Memory B cell (primary cell): ENCODE data around the gene CBFA2T2.
"Not testable (repeated sequence)": the region's sequence is repeated elsewhere in the genome, so short reads cannot be mapped to it uniquely, and the experiment has no call there.

Experiments used
- ATAC-seq: fragments of 150-1000 bp; cut with Tn5 transposase; 2 replicates; pipeline ENCODE4 v1.10.0; 2021; ENCODE audit warnings: low read depth, mild to moderate bottlenecking, moderate library complexity
- DNase-seq, 2 donors: peaks; one replicate each; pipeline ENCODE4 v3.0.0; 2022; ENCODE audit warnings: low spot score in 2 of 2
- H3K27ac Mint-ChIP-seq: one replicate; pipeline ENCODE4 v1.8.0; 2022; ENCODE audit warnings: mild to moderate bottlenecking, moderate library complexity, mixed read lengths
- H3K27me3 Mint-ChIP-seq: one replicate; pipeline ENCODE4 v1.8.0; 2022; ENCODE audit warnings: mixed read lengths
- H3K36me3 Mint-ChIP-seq: one replicate; pipeline ENCODE4 v1.8.0; 2022; ENCODE audit warnings: mild to moderate bottlenecking, mixed read lengths
- H3K4me1 Mint-ChIP-seq: one replicate; pipeline ENCODE4 v1.8.0; 2022; ENCODE audit warnings: mixed read lengths
- H3K4me3 Mint-ChIP-seq: one replicate; pipeline ENCODE4 v1.8.0; 2022; ENCODE audit warnings: mild to moderate bottlenecking, moderate library complexity, mixed read lengths
- H3K9me3 Mint-ChIP-seq: one replicate; pipeline ENCODE4 v1.8.0; 2022; ENCODE audit warnings: mixed read lengths

Gene CBFA2T2

DNA sequence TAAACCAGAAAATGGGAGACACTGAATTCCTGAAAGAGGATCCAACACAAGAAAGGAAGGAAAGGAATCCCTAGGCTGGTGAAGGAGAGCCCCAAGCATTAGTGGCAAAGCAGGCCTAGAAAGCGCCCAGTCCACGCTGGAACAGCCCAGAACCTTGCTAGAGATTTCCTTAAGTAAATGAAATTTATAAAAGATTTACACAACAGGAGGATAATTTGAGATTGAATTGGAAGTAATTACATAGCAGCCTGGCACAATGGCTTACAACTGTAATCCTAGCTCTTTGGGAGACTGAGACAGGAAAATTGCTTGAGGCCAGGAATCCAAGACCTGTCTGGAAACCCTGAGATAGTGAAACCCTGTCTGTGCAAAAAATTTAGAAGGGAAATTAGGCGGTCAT lies 145.4 kb downstream of the CBFA2T2 start:
- H3K4me3 Mint-ChIP-seq, result no peak overlapping the region
- H3K9me3 Mint-ChIP-seq, result no peaks in the 10 kb centered on the region
- DNase-seq (no peak), ATAC-seq (no peak)
- H3K27me3 Mint-ChIP-seq, result no peaks in the 10 kb centered on the region
- no peaks in the 10 kb centered on the region for H3K4me1 Mint-ChIP-seq
- no peak overlapping the region for H3K27ac Mint-ChIP-seq
- H3K36me3 Mint-ChIP-seq, result peaks cover 29% of the 10 kb centered on the region

DNA sequence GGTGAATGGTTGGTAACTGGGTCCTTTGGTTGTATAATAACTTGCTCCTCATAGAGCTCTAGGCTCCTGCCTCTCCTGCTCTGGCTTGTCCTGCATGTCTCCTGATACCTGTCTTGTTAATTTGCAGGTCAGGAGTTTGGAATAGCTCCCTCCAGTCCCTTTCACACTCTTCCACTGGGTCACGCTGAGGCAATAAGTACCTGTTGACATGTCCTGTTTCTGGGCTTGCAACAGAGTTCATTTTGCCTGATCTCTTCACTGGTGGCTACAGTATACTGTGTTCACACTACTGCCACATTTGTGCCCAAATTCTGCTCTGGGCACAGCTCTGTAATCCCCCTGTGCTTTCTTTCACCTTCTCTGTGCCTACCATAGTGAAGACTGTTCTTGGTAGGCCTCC lies 146.9 kb downstream of the CBFA2T2 start:
- no peaks in the 10 kb centered on the region for H3K4me1 Mint-ChIP-seq
- H3K4me3 Mint-ChIP-seq, result no peak overlapping the region
- H3K27ac Mint-ChIP-seq, result no peak overlapping the region
- no peaks in the 10 kb centered on the region for H3K27me3 Mint-ChIP-seq
- H3K36me3 Mint-ChIP-seq, result peaks cover 23% of the 10 kb centered on the region
- ATAC-seq (no peak), DNase-seq (no peak)
- no peaks in the 10 kb centered on the region for H3K9me3 Mint-ChIP-seq

DNA sequence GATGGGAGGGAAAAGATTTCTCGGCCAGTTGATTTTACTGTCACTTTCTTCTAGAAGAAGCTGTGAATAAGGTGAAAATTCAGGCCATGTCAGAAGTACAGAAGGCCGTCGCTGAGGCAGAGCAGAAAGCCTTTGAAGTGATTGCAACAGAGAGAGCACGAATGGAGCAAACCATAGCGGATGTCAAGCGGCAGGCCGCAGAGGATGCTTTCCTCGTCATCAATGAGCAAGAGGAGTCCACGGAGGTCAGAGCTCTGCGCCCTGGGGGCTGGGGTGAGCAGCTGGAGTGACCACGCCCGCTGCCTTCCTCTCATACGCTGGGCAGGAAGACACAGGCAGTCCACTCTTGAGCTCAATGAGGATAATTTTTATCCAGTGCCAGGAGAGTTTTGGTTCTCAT lies 150.4 kb downstream of the CBFA2T2 start:
- ATAC-seq (no peak), DNase-seq (no peak)
- H3K4me3 Mint-ChIP-seq, result no peak overlapping the region
- H3K27ac Mint-ChIP-seq, result no peak overlapping the region
- H3K9me3 Mint-ChIP-seq, result no peaks in the 10 kb centered on the region
- H3K27me3 Mint-ChIP-seq, result no peaks in the 10 kb centered on the region
- peaks cover 23% of the 10 kb centered on the region for H3K36me3 Mint-ChIP-seq
- H3K4me1 Mint-ChIP-seq, result no peaks in the 10 kb centered on the region

DNA sequence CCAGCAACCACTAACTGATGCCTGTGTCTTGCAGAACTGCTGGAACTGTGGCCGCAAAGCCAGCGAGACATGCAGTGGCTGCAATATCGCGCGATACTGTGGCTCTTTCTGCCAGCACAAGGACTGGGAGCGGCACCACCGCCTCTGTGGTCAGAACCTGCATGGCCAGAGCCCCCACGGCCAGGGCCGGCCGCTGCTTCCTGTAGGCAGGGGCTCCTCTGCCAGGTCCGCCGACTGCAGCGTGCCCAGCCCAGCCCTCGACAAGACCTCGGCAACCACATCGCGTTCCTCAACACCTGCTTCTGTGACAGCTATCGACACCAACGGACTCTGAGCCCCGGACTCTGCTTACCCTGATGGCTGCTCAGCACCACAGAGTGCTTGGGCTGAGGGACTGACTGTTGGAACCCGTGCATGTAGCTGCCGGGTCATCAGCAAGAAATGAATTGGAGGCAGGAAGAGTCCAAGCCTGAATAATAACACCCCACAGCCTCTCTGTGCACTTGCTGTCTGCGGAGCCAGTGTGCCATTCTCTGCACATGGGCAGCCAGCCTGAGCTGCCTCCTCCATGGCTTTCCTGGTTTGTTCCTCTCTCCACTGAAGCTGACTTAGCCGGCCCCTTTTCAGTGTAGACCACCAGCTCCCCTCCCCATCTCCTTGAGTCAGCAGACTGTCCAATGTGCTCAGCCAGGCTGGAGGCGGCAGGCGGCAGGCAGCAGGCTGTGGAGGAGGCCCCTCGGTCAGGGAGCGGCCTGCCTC lies 154.6 kb downstream of the CBFA2T2 start:
- DNase-seq, result no peak
- H3K27ac Mint-ChIP-seq, result no peak overlapping the region
- no peak for ATAC-seq

DNA sequence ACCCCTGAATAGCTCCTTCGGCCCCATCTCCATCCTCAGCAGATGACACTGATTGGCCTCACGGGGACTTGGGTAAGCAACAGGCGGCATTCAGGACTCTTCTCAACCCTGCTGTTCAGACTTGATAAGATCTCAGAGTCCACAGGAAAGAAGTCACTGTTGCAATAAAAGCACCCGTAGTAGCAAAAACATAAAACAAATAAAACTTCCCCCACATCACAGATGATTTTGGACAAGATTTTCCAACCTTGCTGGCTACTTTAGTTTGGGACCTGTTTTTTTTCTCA lies 155.1 kb downstream of the CBFA2T2 start:
- no peak for ATAC-seq

More for the DNA sequence above, 154.6 kb downstream of the CBFA2T2 start:
- Mint-ChIP-seq H3K27me3 (no peaks in the 10 kb centered on the region), H3K36me3 (peaks cover 19% of the 10 kb centered on the region), H3K4me1 (peaks cover 9% of the 10 kb centered on the region), H3K4me3 (no peak overlapping the region), H3K9me3 (no peaks in the 10 kb centered on the region)

DNA sequence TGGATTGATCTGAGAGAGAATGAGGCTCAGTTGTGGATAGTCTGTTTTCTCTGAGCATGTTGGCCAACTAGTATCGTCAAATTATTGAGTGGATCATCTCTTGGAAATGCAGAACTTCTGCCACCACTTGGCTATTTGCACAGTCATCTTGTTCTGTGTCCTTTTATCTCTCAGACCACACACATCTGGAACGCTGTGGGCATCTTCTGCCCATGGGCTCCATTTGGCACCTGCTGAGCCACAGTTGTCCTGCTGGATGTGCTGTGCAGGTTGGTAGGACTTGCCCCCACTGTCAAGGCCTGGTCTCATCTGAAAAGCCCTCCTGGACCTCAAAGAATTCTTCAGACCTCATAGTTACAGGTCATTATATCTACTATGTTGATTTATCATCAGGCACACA lies 155.5 kb downstream of the CBFA2T2 start:
- H3K9me3 Mint-ChIP-seq, result no peaks in the 10 kb centered on the region
- peaks cover 13% of the 10 kb centered on the region for H3K36me3 Mint-ChIP-seq
- H3K27me3 Mint-ChIP-seq, result no peaks in the 10 kb centered on the region
- no peak overlapping the region for H3K4me3 Mint-ChIP-seq
- H3K4me1 Mint-ChIP-seq, result peaks cover 9% of the 10 kb centered on the region
- ATAC-seq (no peak), DNase-seq (no peak)
- no peak overlapping the region for H3K27ac Mint-ChIP-seq

More for the DNA sequence above, 155.1 kb downstream of the CBFA2T2 start:
- no peaks in the 10 kb centered on the region for H3K9me3 Mint-ChIP-seq
- H3K27ac Mint-ChIP-seq, result no peak overlapping the region
- H3K36me3 Mint-ChIP-seq, result peaks cover 16% of the 10 kb centered on the region
- no peaks in the 10 kb centered on the region for H3K27me3 Mint-ChIP-seq
- no peak for DNase-seq
- H3K4me1 Mint-ChIP-seq, result peaks cover 9% of the 10 kb centered on the region
- H3K4me3 Mint-ChIP-seq, result no peak overlapping the region

DNA sequence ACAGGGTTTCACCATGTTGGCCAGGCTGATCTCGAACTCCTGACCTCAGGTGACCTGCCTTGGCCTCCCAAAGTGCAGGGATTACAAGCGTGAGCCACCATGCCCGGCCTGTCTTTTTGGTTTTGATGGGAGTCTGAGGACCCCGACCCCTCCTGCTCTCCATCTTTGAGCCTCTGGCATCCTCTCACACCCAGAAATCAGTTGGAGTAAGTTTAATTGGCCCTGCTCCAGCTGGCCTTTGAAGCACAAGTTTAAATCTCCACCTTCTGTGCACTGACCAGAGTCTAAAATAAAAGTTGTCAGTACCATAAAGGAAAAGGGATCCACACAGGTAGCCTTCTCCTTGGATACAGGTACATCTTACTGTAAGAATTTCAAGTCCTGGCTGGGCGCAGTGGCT lies 156.3 kb downstream of the CBFA2T2 start:
- H3K4me3 Mint-ChIP-seq, result no peak overlapping the region
- H3K27ac Mint-ChIP-seq, result peak overlapping the region; percentile 51
- peaks cover 9% of the 10 kb centered on the region for H3K4me1 Mint-ChIP-seq
- H3K9me3 Mint-ChIP-seq, result no peaks in the 10 kb centered on the region
- H3K36me3 Mint-ChIP-seq, result peaks cover 10% of the 10 kb centered on the region
- no peak for ATAC-seq
- DNase-seq, result no peak
- no peaks in the 10 kb centered on the region for H3K27me3 Mint-ChIP-seq

DNA sequence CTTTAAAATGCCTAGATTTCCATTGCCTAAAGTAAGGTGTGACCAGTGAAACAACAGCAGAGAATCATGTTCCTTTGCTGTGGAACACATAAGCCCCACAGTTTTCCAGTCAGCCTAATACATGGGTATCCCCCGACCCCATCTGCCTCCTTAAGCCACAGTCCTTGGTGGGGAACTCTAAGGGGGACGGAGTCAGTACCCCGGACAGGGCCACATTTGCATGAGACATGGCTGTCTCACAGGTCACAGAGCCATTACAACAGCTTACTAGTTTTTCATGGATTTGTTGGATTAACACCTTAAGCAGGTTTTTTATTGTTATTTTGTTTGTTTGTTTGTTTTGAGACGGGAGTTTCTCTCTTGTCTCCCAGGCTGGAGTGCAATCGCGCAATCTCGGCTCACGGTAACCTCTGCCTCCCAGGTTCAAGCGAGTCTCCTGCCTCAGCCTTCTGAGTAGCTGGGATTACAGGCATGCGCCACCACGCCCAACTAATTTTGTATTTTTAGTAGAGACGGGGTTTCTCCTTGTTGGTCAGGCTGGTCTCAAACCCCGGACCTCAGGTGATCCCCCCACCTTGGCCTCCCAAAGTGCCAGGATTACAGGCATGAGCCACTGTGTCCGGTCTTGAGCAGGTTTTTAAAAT lies 157.2 kb downstream of the CBFA2T2 start:
- not testable (repeated sequence) for ATAC-seq, H3K27me3 Mint-ChIP-seq, H3K27ac Mint-ChIP-seq, H3K9me3 Mint-ChIP-seq, H3K4me1 Mint-ChIP-seq, H3K4me3 Mint-ChIP-seq, DNase-seq, H3K36me3 Mint-ChIP-seq

DNA sequence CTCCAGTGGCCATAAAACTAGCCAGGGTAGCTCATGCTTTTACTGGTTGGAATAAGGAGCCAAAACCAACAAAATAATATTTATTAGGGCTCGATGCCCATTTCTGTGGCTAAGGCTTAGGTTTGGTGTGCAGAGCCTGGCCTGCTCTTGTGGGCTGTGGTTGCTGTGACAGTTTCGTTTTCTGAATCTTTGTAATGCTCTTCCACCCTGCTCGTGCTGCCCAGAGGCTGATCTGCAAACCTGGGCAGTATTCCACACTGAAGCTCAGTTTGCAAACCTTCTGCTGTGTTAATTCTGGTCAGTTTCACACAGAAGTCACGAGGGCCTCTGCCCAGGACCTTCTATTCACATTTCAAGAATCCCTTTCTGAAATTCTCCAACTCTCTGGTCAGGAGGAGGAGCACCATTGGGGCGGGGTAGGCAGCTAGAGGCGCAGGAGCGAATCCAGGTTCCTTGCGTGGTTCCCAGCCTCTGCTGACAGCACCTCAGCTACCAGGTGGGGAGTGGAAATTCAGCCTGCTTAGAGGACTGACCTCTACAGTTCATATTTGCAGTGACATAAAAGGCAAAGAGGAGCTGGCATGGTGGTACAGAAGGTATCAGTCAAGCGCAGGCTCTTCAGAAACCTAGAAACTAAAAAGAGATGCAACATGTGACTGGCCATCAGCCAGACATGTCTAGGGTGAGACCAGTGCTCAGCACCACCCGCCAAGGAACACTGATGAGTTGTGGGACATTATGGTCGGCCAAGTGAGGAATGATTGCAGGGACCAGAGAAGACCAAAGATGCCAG lies 157.9 kb downstream of the CBFA2T2 start:
- H3K4me1 Mint-ChIP-seq, result peaks cover 9% of the 10 kb centered on the region
- no peak overlapping the region for H3K4me3 Mint-ChIP-seq
- DNase-seq (no peak), ATAC-seq (peak; percentile 48)
- peak overlapping the region; percentile 38 for H3K27ac Mint-ChIP-seq
- H3K27me3 Mint-ChIP-seq, result no peaks in the 10 kb centered on the region
- H3K9me3 Mint-ChIP-seq, result no peaks in the 10 kb centered on the region
- H3K36me3 Mint-ChIP-seq, result peaks cover 10% of the 10 kb centered on the region

DNA sequence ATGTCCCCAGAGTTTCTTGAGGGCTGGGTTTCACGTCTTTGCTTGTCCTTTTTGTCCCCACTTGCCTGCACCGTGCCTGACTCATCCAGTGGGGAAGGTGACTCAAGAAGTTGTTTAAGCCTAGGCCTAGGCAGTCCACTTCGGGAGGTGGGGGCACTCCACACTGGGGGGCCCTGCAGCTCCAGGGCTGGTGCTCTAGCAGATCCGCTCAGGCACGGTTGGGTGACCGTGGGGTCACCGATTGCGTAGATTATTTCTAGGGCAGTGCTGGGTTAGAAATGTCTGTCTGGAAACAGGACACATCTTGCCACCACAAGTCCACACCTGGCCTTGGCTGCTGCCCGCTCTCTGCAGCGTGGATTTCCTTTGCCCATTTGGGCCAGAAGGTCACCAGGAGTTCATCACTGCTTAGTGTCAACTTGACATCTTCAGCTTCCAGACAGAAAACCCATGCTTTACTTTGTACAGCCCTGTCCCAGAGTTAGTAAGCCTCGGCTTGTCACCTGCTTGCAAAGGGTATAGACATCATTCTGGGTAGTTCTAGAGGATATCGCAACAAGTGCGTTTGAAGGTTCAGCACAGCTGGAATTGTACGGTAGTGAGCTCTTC lies 158.6 kb downstream of the CBFA2T2 start:
- H3K36me3 Mint-ChIP-seq, result peaks cover 10% of the 10 kb centered on the region
- no peaks in the 10 kb centered on the region for H3K9me3 Mint-ChIP-seq
- DNase-seq (no peak), ATAC-seq (no peak)
- peak overlapping the region; percentile 38 for H3K27ac Mint-ChIP-seq
- H3K4me1 Mint-ChIP-seq, result peaks cover 13% of the 10 kb centered on the region
- no peaks in the 10 kb centered on the region for H3K27me3 Mint-ChIP-seq
- no peak overlapping the region for H3K4me3 Mint-ChIP-seq

DNA sequence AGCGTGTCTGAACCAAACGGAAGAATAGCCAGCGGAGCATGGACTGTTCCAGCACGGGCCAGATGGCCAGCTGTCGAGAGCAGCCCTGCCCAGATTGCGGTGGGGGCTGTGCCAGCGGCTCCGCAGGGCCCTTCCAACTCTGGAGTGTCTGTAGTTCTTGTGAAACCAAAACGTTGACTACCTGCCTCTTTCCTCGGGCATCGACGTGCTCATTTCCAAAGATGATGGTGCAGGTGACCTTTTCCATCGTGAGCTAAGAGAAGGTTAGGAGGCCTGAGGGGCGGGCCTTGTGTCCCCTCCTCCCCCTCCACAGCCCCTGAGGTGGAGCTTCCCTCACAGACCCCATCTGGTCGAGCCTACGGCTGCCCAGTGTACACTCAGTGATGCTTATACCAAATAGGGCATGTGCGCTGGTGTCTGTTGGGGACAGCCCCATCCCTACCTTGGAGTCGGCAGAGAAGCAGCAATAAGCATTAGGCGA lies 159.3 kb downstream of the CBFA2T2 start:
- Mint-ChIP-seq H3K9me3 (no peaks in the 10 kb centered on the region), H3K4me1 (peaks cover 18% of the 10 kb centered on the region), H3K27ac (no peak overlapping the region), H3K27me3 (no peaks in the 10 kb centered on the region), H3K36me3 (peaks cover 10% of the 10 kb centered on the region), H3K4me3 (no peak overlapping the region)
- DNase-seq (no peak), ATAC-seq (no peak)

DNA sequence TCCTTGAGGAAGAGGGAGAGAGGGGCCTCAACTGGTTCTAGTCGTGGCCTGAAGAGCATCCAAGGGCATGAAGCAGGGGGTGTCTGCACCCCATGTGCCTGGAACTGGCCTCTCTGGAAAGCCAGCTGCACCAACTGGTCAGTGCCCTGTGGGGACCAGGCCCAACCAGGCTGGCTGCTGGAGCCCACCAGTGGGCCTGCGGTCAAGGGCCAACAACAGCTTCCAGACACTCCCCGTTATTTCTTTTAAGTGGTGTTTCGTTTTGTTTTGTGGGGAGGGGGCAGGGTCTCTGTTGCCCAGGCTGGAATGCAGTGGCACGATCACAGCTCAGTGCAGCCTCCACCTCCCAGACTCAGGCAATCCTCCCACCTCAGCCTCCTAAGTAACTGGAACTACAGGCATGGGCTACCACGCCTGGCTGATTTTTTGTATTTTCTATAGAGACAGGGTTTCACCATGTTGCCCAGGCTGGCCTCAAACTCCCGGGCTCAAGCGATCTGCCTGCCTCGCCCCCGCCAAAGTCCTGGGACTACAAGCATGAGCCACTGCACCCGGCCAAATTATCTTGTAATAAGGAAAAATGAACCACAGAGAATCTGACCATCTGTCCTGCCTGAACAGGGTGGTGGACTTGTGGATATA lies 160.3 kb downstream of the CBFA2T2 start:
- Mint-ChIP-seq H3K36me3 (peaks cover 5% of the 10 kb centered on the region), H3K27me3 (no peaks in the 10 kb centered on the region), H3K4me1 (peaks cover 18% of the 10 kb centered on the region), H3K27ac (no peak overlapping the region), H3K9me3 (no peaks in the 10 kb centered on the region), H3K4me3 (no peak overlapping the region)
- no peak for ATAC-seq
- DNase-seq, result no peak

DNA sequence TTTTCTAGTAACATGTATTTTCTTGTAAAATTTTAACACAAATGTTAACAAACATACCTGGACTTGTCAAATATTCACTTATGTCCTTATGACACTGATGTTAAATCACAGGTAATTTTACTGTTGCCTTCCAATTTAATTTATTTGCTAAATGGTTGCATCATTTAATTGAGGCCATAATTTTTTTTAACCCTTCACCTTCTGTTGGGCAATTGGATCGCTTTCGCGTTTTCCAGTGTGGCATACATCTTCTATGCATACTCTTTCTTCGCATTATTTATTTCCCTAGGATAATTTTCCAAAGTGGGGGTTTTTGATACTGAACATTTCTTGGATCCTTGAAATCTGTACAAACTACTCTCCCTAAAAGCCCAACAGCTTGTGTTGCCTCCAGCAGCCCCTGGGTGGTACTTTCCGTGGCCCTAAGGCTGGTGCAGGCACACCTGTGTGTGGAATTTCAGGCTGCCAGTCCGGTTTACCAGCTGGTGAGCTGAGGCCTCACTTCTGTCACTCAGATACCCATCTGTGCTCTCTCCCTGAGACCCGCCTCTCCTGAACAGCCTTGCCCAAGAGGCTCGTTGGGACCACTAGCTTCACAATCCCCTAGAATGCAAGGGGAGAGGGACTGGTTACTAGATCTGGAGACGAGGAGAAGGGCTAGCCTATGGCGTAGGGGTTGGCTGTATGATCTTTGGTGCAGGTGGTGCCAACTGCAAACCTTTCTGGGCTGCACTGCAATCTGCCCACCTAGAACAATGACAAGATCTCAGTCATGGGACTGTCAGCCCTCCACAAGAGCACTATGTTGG lies 161.1 kb downstream of the CBFA2T2 start:
- no peaks in the 10 kb centered on the region for H3K27me3 Mint-ChIP-seq
- DNase-seq (no peak), ATAC-seq (no peak)
- H3K4me3 Mint-ChIP-seq, result no peak overlapping the region
- no peaks in the 10 kb centered on the region for H3K9me3 Mint-ChIP-seq
- H3K27ac Mint-ChIP-seq, result no peak overlapping the region
- peaks cover 2% of the 10 kb centered on the region for H3K36me3 Mint-ChIP-seq
- H3K4me1 Mint-ChIP-seq, result peaks cover 18% of the 10 kb centered on the region
